ENCODE measurements around the gene PLXNA1. TPM values are rescaled to one million over a fixed set of nuclear protein-coding genes. Genes with fewer than 3 reads are reported as not detected.
A peak's percentile ranks its signal among the peaks of the same experiment; 100 is the strongest.

The PLXNA1 gene
- 23.8 TPM for total RNA-seq
- long read RNA-seq, full-length matches to known transcripts, result 3 of 25 reads
- long read RNA-seq, partial matches to known transcripts, result 4 of 25 reads
- long read RNA-seq, other reads (novel, unspliced or antisense), result 18 of 25 reads

GRCh38 chr3:126982471-126983175, at the start of gene PLXNA1:
Gene PLXNA1 (plus strand): TSS chr3:126983115. CDS start chr3:126988594, 5,479 bp downstream.
- intact Hi-C loops (cut with micrococcal nuclease), result no loop called here
- ATAC-seq (peak; percentile 86), DNase-seq (peak; percentile 90)

GRCh38 chr3:126934031-126934531, 48.8 kb upstream of the PLXNA1 start:
- no peak for ATAC-seq
- DNase-seq, result no peak
- intact Hi-C loops (cut with micrococcal nuclease), result no loop called here

- ATAC-seq (no peak), DNase-seq (no peak)
- intact Hi-C loops (cut with micrococcal nuclease), result no loop called here
Observed at GRCh38 chr3:126934991-126935390, 47.9 kb upstream of the PLXNA1 start.

GRCh38 chr3:126935756-126936509, 47.0 kb upstream of the PLXNA1 start:
- intact Hi-C loops (cut with micrococcal nuclease), result no loop called here
- ATAC-seq (no peak), DNase-seq (no peak)

- no peak for ATAC-seq
- intact Hi-C loops (cut with micrococcal nuclease), result no loop called here
- DNase-seq, result no peak
Observed at GRCh38 chr3:126936853-126937425, 46.0 kb upstream of the PLXNA1 start.

GRCh38 chr3:126937533-126937932, 45.4 kb upstream of the PLXNA1 start:
- intact Hi-C loops (cut with micrococcal nuclease), result no loop called here
- ATAC-seq, result no peak
- DNase-seq, result no peak

GRCh38 chr3:126937973-126938372, 44.9 kb upstream of the PLXNA1 start:
- DNase-seq (peak; percentile 62), ATAC-seq (peak; percentile 67)
- intact Hi-C loops (cut with micrococcal nuclease), result no loop called here

GRCh38 chr3:126938520-126939337, 44.2 kb upstream of the PLXNA1 start:
- DNase-seq (no peak), ATAC-seq (peak; percentile 33)
- intact Hi-C loops (cut with micrococcal nuclease), result no loop called here

- ATAC-seq (peak; percentile 47), DNase-seq (no peak)
- intact Hi-C loops (cut with micrococcal nuclease), result no loop called here
Observed at GRCh38 chr3:126939338-126939718, 43.6 kb upstream of the PLXNA1 start.

GRCh38 chr3:126939733-126940132, 43.2 kb upstream of the PLXNA1 start:
- intact Hi-C loops (cut with micrococcal nuclease), result no loop called here
- ATAC-seq (no peak), DNase-seq (no peak)

- intact Hi-C loops (cut with micrococcal nuclease), result no loop called here
- no peak for ATAC-seq
- no peak for DNase-seq
Observed at GRCh38 chr3:126941721-126942270, 41.1 kb upstream of the PLXNA1 start.

- intact Hi-C loops (cut with micrococcal nuclease), result no loop called here
- DNase-seq, result no peak
- ATAC-seq, result no peak
Observed at GRCh38 chr3:126944089-126944965, 38.6 kb upstream of the PLXNA1 start.

GRCh38 chr3:126945171-126945721, 37.7 kb upstream of the PLXNA1 start:
- ATAC-seq (no peak), DNase-seq (no peak)
- intact Hi-C loops (cut with micrococcal nuclease), result no loop called here

- DNase-seq (no peak), ATAC-seq (no peak)
- intact Hi-C loops (cut with micrococcal nuclease), result no loop called here
Observed at GRCh38 chr3:126945891-126946290, 37.0 kb upstream of the PLXNA1 start.

- ATAC-seq (no peak), DNase-seq (no peak)
- intact Hi-C loops (cut with micrococcal nuclease), result no loop called here
Observed at GRCh38 chr3:126946405-126946804, 36.5 kb upstream of the PLXNA1 start.

- intact Hi-C loops (cut with micrococcal nuclease), result no loop called here
- no peak for ATAC-seq
- DNase-seq, result no peak
Observed at GRCh38 chr3:126947429-126947828, 35.5 kb upstream of the PLXNA1 start.

GRCh38 chr3:126948980-126949535, 33.9 kb upstream of the PLXNA1 start:
- intact Hi-C loops (cut with micrococcal nuclease), result no loop called here
- peak; percentile 48 for DNase-seq
- ATAC-seq, result peak; percentile 94
